ENCODE results near the gene GLA.
A peak's percentile ranks its signal among the peaks of the same experiment; 100 is the strongest.

Gene GLA

DNA sequence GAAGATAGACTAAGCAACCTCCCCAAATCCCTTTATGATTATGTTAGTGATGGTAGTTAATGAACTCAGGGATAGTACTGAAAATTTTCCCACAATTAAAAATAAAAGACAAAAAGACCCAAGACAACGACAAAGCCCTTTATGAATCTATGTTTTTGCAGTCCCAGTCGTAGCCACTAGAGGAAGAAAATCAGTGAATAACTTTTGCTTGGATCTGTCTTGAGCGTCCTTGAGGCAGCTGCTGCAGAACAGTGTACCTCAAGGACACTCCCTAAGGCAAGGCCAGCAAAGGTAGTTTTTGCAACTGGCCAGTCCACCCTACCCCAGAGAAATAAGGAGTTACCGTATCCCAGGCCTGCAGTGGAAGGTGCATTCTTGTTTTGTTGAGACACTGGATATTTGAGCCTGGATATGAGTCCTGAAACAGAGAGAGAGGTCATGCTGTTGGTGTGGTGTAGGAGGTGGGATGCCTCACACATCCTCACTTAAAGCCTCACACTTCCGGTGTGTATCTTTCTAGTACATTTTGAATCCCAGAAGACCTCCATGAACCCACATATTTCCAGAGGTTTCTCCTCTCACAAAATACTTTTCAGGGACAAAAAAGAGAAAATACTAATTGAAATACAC is 50.4 kb downstream of the GLA start:
- Histone ChIP-seq H3K36me3 (ENCODE audit: control insufficient read depth, insufficient read depth, low read length) (peaks cover 11% of the 10 kb centered on the region), H3K4me3 (replicated peaks; ENCODE audit: low read depth, low read length) (no peak overlapping the region), H3K27me3 (replicated peaks; ENCODE audit: control insufficient read depth, insufficient read depth, low read length) (no peaks in the 10 kb centered on the region)
- TF ChIP-seq CTCF (IDR thresholded peaks at IDR 0.05; ENCODE audit: insufficient read depth, low read length, poor library complexity, severe bottlenecking): peak; percentile 36
- no peak for DNase-seq (ENCODE audit: extremely low read depth, insufficient read length)

- Histone ChIP-seq H3K36me3 (ENCODE audit: control insufficient read depth, insufficient read depth, low read length) (peaks cover 2% of the 10 kb centered on the region; the same call in 1 of the 2 replicates), H3K4me3 (replicated peaks; ENCODE audit: low read depth, low read length) (peak overlapping the region; percentile 76), H3K27me3 (replicated peaks; ENCODE audit: control insufficient read depth, insufficient read depth, low read length) (no peaks in the 10 kb centered on the region)
- no peak for TF ChIP-seq CTCF (IDR thresholded peaks at IDR 0.05; ENCODE audit: insufficient read depth, low read length, poor library complexity, severe bottlenecking)
- no peak for DNase-seq (ENCODE audit: extremely low read depth, insufficient read length)
Observed at GRCh38 chrX:101349193-101349562, 58.5 kb downstream of the GLA start.

DNA sequence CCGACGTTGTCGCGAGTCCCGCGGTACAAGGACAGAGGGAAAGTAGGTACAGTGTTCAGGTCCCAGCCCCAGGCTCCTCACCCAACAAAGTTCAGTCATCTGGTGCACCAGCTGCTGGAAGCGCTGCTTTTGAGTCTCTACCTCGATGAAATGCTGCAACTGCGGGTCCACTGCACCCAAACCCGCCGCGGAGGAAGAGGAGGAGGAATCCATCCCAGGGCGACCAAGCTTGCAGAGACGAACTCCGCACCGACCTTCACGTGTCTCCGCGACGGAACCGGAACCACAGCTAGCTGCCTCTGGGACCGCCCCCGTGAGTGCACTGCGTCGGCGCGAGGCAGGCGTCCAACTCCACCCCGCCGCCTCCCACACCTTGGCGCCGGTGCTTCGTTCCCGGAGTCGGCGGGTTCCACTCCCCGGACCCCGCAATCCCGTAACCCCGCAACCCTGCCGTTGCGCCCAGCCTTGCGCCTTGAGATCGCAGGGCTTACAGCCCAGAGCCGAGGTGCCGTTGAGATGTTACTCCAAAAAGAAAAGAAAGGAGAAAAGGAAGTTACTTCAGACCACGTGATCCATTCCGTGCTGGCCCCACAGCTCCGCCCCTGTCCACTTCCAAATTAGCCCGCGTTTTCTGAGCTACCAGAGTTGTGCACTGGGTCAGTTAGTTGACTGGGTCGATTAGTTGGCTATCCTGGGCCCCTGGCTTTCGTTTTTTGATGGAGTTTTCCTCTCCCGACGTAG is 59.1 kb downstream of the GLA start, which contains the start of gene TIMM8A:
TIMM8A (minus strand) TSS at position 291 of the 741 bp plus-strand sequence; CDS start at position 213, 78 bp downstream.
- peak within 1 kb of the TSS; percentile 76 for H3K4me3 ChIP-seq (replicated peaks; ENCODE audit: low read depth, low read length)
- peak; percentile 85 for DNase-seq (ENCODE audit: extremely low read depth, insufficient read length)
- peaks cover 2% of the 10 kb centered on the region; the same call in 1 of the 2 replicates for H3K36me3 ChIP-seq (ENCODE audit: control insufficient read depth, insufficient read depth, low read length)
- no peak for TF ChIP-seq CTCF (IDR thresholded peaks at IDR 0.05; ENCODE audit: insufficient read depth, low read length, poor library complexity, severe bottlenecking)
- no peaks in the 10 kb centered on the region for H3K27me3 ChIP-seq (replicated peaks; ENCODE audit: control insufficient read depth, insufficient read depth, low read length)

- H3K36me3 ChIP-seq (ENCODE audit: control insufficient read depth, insufficient read depth, low read length): peaks cover 2% of the 10 kb centered on the region; the same call in 1 of the 2 replicates
Observed at GRCh38 chrX:101347859-101348451, 59.8 kb downstream of the GLA start.

More at GRCh38 chrX:101347859-101348451, 59.8 kb downstream of the GLA start:
- Histone ChIP-seq H3K27me3 (replicated peaks; ENCODE audit: control insufficient read depth, insufficient read depth, low read length) (no peaks in the 10 kb centered on the region), H3K4me3 (replicated peaks; ENCODE audit: low read depth, low read length) (peak overlapping the region; percentile 76)
- TF ChIP-seq CTCF (IDR thresholded peaks at IDR 0.05; ENCODE audit: insufficient read depth, low read length, poor library complexity, severe bottlenecking): no peak
- no peak for DNase-seq (ENCODE audit: extremely low read depth, insufficient read length)

Data from GM06990 (cell line).